ENCODE data around the gene MLST8. TPM values are rescaled to one million over a fixed set of nuclear protein-coding genes. Genes with fewer than 3 reads are reported as not detected.

MLST8 gene
- total and polyA plus RNA-seq, 2 of the 8 experiments (the other 6 are each of a cell fraction or from before 2014, with no cell fraction given) = 67.6 to 321 TPM

GRCh38 chr16:2237102-2237482 lies 31.8 kb downstream of the MLST8 start:
- CTCF ChIA-PET (ENCODE audit: partially characterized antibody) = interaction anchor here (1.5 kb wide), 1 partner anchor 11 kb away, joined by 5 read pairs; no protein-coding TSS in a partner anchor
- H4K5ac ChIP-seq (ENCODE audit: insufficient read length, low read depth, low read length) = no peak overlapping the region
- no peak overlapping the region for H3K4ac ChIP-seq (replicated peaks; ENCODE audit: insufficient read length, low read depth, low read length)
- H3K14ac ChIP-seq (ENCODE audit: insufficient read length) = no peak overlapping the region
- no peak overlapping the region for H2BK12ac ChIP-seq (ENCODE audit: low read depth, low read length)
- H3K9me3 ChIP-seq (ENCODE audit: insufficient read depth in 2 of 2, low read depth in 1 of 2, low read length in 1 of 2) = no peaks in the 10 kb centered on the region
- no peaks in the 10 kb centered on the region for H3K79me1 ChIP-seq (ENCODE audit: low read depth, low read length)
- H2BK5ac ChIP-seq (ENCODE audit: low read depth, low read length) = no peak overlapping the region
- no peaks in the 10 kb centered on the region for H3K79me2 ChIP-seq (ENCODE audit: control insufficient read depth in 1 of 2, insufficient read depth in 2 of 2, low read length in 2 of 2)
- no peak overlapping the region for H2BK15ac ChIP-seq (ENCODE audit: low read length)
- H3K36me3 ChIP-seq (ENCODE audit: control insufficient read depth in 2 of 4, insufficient read depth in 4 of 4, low read length in 3 of 4) = peaks cover 2 to 33% (median 5%) of the 10 kb centered on the region in 4 experiments; a peak in 4 of 8 replicates
- H2BK20ac ChIP-seq (ENCODE audit: low read length) = no peak overlapping the region
- no peak overlapping the region for H3K23ac ChIP-seq (ENCODE audit: insufficient read length)
- peak overlapping the region; percentile 68; the same call in 1 of the 2 replicates for H4K8ac ChIP-seq (ENCODE audit: extremely low read depth, insufficient read depth, low read length)
- H3K4me1 ChIP-seq (replicated peaks in 1 of 4; ENCODE audit: control insufficient read depth in 3 of 4, insufficient read depth in 4 of 4, low read length in 3 of 4) = peaks cover 0 to 19% (median 10%) of the 10 kb centered on the region in 4 experiments; a peak in 5 of 7 replicates
- H4K20me1 ChIP-seq (replicated peaks in 1 of 2; ENCODE audit: control insufficient read depth in 1 of 2, insufficient read depth in 2 of 2, low read length in 2 of 2) = peaks cover 0 to 12% of the 10 kb centered on the region in 2 experiments
- no peak overlapping the region for H2AFZ ChIP-seq (ENCODE audit: low read length)
- H3K4me2 ChIP-seq (ENCODE audit: insufficient read depth in 1 of 2, low read depth in 2 of 2, low read length in 2 of 2) = peak overlapping the region; percentile 78 to 82
- H3K27me3 ChIP-seq (replicated peaks in 1 of 4; ENCODE audit: control insufficient read depth in 3 of 4, extremely low read depth in 1 of 4, insufficient read depth in 3 of 4, low read length in 3 of 4) = peaks cover 4 to 20% (median 16%) of the 10 kb centered on the region in 4 experiments; a peak in 6 of 7 replicates
- H3K9ac ChIP-seq (replicated peaks in 1 of 4; ENCODE audit: extremely low read depth in 1 of 4, low read depth in 3 of 4, low read length in 3 of 4) = no peak overlapping the region
- TF ChIP-seq KDM4A (IDR thresholded peaks at IDR 0.05; ENCODE audit: low read depth, low read length, severe bottlenecking) (peak; percentile 24), MAFK (IDR thresholded peaks at IDR 0.05; ENCODE audit: low read depth, low read length) (no peak), SP1 (IDR thresholded peaks at IDR 0.05; ENCODE audit: low read depth, low read length) (no peak), POU5F1 (IDR thresholded peaks at IDR 0.05; ENCODE audit: low read depth, low read length) (no peak), CEBPB (IDR thresholded peaks at IDR 0.05; ENCODE audit: low read depth, low read length) (no peak)
- TF ChIP-seq, protein P1, sequence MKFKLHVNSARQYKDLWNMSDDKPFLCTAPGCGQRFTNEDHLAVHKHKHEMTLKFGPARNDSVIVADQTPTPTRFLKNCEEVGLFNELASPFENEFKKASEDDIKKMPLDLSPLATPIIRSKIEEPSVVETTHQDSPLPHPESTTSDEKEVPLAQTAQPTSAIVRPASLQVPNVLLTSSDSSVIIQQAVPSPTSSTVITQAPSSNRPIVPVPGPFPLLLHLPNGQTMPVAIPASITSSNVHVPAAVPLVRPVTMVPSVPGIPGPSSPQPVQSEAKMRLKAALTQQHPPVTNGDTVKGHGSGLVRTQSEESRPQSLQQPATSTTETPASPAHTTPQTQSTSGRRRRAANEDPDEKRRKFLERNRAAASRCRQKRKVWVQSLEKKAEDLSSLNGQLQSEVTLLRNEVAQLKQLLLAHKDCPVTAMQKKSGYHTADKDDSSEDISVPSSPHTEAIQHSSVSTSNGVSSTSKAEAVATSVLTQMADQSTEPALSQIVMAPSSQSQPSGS (IDR thresholded peaks at IDR 0.05; ENCODE audit: low read length) = no peak
- TF ChIP-seq, protein P2, sequence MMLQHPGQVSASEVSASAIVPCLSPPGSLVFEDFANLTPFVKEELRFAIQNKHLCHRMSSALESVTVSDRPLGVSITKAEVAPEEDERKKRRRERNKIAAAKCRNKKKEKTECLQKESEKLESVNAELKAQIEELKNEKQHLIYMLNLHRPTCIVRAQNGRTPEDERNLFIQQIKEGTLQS (IDR thresholded peaks at IDR 0.05; ENCODE audit: insufficient read depth, low read depth, low read length) = no peak
- 7% methylated on average over 20 of the region's 40 CpGs; no CpG with 5 or more reads in 1 of the 2 experiments for WGBS, 2 experiments (ENCODE audit: extremely low coverage in 1 of 2, insufficient coverage in 1 of 2, insufficient read length in 1 of 2, insufficient replicate concordance in 2 of 2, low coverage in 1 of 2, low lambda C conversion rate in 2 of 2, missing lambda C conversion rate in 1 of 2)
- FAIRE-seq (no peak), DNase-seq (ENCODE audit: low read depth in 1 of 2, low spot score in 2 of 2) (peak in 1 of 2 experiments; percentile 64)
- H2AK5ac ChIP-seq (ENCODE audit: low read depth, low read length) = no peak overlapping the region
- H3K23me2 ChIP-seq (ENCODE audit: low read depth, low read length) = peaks cover 16% of the 10 kb centered on the region; the same call in 1 of the 2 replicates
- no peak overlapping the region for H3K56ac ChIP-seq (replicated peaks; ENCODE audit: insufficient read length, low read depth, low read length)
- no peak overlapping the region for H2BK120ac ChIP-seq (replicated peaks; ENCODE audit: low read depth, low read length)
- no peak overlapping the region for H4K91ac ChIP-seq (replicated peaks; ENCODE audit: insufficient read length, low read length)
- peak overlapping the region; percentile 19 to 63 (median 37); a peak in 7 of 8 replicates for H3K4me3 ChIP-seq (ENCODE audit: extremely low read depth in 1 of 4, insufficient read depth in 2 of 4, low read depth in 3 of 4, low read length in 4 of 4)
- H3K27ac ChIP-seq (ENCODE audit: low read depth, low read length) = no peak overlapping the region
- H3K18ac ChIP-seq (ENCODE audit: extremely low read depth, low read length) = no peak overlapping the region
- POLR2A ChIA-PET (ENCODE audit: partially characterized antibody) = interaction anchor here (0.5 to 8.6 kb wide), 20 partner anchors 8 to 267 kb away, joined by 3 to 181 read pairs (median 5); partner anchors contain the start of genes BRICD5, E4F1, ECI1 and PGP

All from H1 (cell line).